ENCODE data around the gene TTLL9.

- no peak for TF ChIP-seq CTCF (IDR thresholded peaks at IDR 0.05)
- no peak for TF ChIP-seq POLR2A (IDR thresholded peaks at IDR 0.05)
Observed at GRCh38 chr20:31837896-31838397, 32.5 kb upstream of the TTLL9 start.

Data from thyroid gland (tissue), 4 donors.